ENCODE data around the gene TUBAL3. TPM values are rescaled to one million over a fixed set of nuclear protein-coding genes. Genes with fewer than 3 reads are reported as not detected.

Gene TUBAL3
- total and polyA plus RNA-seq, 4 donors, result 0.06 to 0.12 (median 0.06) TPM; not detected in 1

DNA sequence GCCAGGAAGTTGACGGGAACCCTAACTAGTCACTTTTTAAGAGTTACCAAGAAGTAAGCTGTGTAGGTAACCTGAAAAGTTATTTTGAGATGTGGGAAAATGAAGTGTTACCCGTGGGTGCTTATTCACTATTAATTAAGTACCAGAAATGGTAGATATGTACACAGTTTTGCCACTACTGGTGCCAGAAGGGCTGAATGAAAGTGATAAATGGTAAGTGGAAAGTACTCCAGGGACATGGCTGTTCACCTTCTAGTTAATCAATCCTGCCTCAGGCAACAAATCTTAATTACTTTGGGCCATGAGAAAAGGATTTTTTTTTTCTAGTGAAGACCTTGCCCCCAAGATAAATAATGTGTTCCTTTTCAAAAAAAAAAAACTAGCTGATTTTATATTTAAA is 23.5 kb upstream of the TUBAL3 start:
- TF ChIP-seq, protein P1, sequence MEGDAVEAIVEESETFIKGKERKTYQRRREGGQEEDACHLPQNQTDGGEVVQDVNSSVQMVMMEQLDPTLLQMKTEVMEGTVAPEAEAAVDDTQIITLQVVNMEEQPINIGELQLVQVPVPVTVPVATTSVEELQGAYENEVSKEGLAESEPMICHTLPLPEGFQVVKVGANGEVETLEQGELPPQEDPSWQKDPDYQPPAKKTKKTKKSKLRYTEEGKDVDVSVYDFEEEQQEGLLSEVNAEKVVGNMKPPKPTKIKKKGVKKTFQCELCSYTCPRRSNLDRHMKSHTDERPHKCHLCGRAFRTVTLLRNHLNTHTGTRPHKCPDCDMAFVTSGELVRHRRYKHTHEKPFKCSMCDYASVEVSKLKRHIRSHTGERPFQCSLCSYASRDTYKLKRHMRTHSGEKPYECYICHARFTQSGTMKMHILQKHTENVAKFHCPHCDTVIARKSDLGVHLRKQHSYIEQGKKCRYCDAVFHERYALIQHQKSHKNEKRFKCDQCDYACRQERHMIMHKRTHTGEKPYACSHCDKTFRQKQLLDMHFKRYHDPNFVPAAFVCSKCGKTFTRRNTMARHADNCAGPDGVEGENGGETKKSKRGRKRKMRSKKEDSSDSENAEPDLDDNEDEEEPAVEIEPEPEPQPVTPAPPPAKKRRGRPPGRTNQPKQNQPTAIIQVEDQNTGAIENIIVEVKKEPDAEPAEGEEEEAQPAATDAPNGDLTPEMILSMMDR (IDR thresholded peaks at IDR 0.05; ENCODE audit: control extremely low read depth, extremely low read depth), result no peak
- Histone ChIP-seq H3K9me3 (ENCODE audit: control insufficient read depth in 4 of 4, insufficient read depth in 3 of 4, low read length in 3 of 4) (peaks cover 0 to 3% (median 0%) of the 10 kb centered on the region in 4 donors), H3K9ac (ENCODE audit: insufficient read depth in 1 of 2, low read length in 2 of 2) (no peak overlapping the region), H3K27ac (ENCODE audit: low read depth in 1 of 2, low read length in 1 of 2) (no peak overlapping the region), H3K4me1 (ENCODE audit: control insufficient read depth in 5 of 5, insufficient read depth in 5 of 5, low read length in 5 of 5) (no peaks in the 10 kb centered on the region), H3K36me3 (ENCODE audit: control insufficient read depth in 4 of 4, insufficient read depth in 4 of 4, low read length in 4 of 4) (peaks cover 0 to 2% (median 0%) of the 10 kb centered on the region in 4 donors), H3K4me3 (no peak overlapping the region), H3K27me3 (ENCODE audit: control insufficient read depth in 3 of 3, insufficient read depth in 3 of 3, low read length in 2 of 3) (no peaks in the 10 kb centered on the region)
- 52 to 78% methylated on average over 2 of the region's 2 CpGs for WGBS, 2 donors
- ATAC-seq (ENCODE audit: insufficient read depth, low FRiP score) (no peak), DNase-seq (no peak)

DNA sequence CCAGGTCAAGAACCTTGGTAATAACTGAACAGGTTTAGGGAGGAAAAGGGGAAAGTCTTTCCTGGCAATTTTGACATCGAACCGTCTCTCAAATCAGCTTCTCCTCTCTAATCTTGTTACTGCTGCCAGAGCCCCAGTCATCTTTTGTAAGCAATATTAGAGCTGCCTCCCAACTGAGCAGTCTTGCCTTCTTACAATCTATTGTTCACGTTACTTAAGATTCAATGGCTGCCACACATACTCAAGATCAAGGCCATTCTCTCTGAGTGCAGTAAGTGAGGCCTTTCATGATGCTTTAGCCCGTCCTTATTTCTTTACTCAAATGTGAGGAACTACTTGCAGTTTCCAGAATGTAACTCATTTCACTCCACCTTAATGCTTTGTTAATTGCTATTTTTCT is 20.1 kb upstream of the TUBAL3 start:
- ATAC-seq (ENCODE audit: insufficient read depth, low FRiP score) (no peak), DNase-seq (no peak)
- 56 to 60% methylated on average over 4 of the region's 4 CpGs for WGBS, 2 donors
- Histone ChIP-seq H3K9ac (ENCODE audit: insufficient read depth in 1 of 2, low read length in 2 of 2) (no peak overlapping the region), H3K4me1 (ENCODE audit: control insufficient read depth in 5 of 5, insufficient read depth in 5 of 5, low read length in 5 of 5) (no peaks in the 10 kb centered on the region), H3K4me3 (no peak overlapping the region), H3K36me3 (ENCODE audit: control insufficient read depth in 4 of 4, insufficient read depth in 4 of 4, low read length in 4 of 4) (no peaks in the 10 kb centered on the region), H3K27ac (ENCODE audit: low read depth in 1 of 2, low read length in 1 of 2) (no peak overlapping the region), H3K27me3 (ENCODE audit: control insufficient read depth in 3 of 3, insufficient read depth in 3 of 3, low read length in 2 of 3) (no peaks in the 10 kb centered on the region), H3K9me3 (ENCODE audit: control insufficient read depth in 4 of 4, insufficient read depth in 3 of 4, low read length in 3 of 4) (no peaks in the 10 kb centered on the region)
- TF ChIP-seq, protein P1 (IDR thresholded peaks at IDR 0.05; ENCODE audit: control extremely low read depth, extremely low read depth), result no peak

DNA sequence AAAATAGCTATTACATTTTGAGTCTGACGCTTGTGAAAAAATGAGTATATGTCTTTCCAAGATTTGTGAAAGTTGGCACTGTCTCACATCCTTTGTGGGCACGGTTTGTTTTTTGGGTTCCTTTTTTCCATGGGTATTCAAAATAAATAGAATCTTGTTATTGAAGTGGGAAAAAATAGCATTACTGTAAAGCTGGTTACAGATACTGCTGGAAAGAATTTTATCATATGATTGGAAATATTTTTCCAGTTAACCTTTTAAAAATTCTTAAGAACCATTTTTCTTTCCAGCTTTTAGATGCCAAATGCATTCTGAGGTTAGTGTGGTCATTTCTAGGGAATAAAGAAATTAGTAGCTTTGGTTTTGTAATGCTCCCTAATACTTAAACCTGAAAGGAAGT is 19.1 kb upstream of the TUBAL3 start:
- no peak for DNase-seq
- Histone ChIP-seq H3K36me3 (ENCODE audit: control insufficient read depth in 4 of 4, insufficient read depth in 4 of 4, low read length in 4 of 4) (no peaks in the 10 kb centered on the region), H3K27me3 (ENCODE audit: control insufficient read depth in 3 of 3, insufficient read depth in 3 of 3, low read length in 2 of 3) (no peaks in the 10 kb centered on the region), H3K4me1 (ENCODE audit: control insufficient read depth in 5 of 5, insufficient read depth in 5 of 5, low read length in 5 of 5) (no peaks in the 10 kb centered on the region), H3K9ac (ENCODE audit: insufficient read depth in 1 of 2, low read length in 2 of 2) (no peak overlapping the region), H3K4me3 (no peak overlapping the region), H3K9me3 (ENCODE audit: control insufficient read depth in 4 of 4, insufficient read depth in 3 of 4, low read length in 3 of 4) (peaks cover 0 to 7% (median 0%) of the 10 kb centered on the region in 4 donors), H3K27ac (ENCODE audit: low read depth in 1 of 2, low read length in 1 of 2) (no peak overlapping the region)
- TF ChIP-seq, protein P1 (IDR thresholded peaks at IDR 0.05; ENCODE audit: control extremely low read depth, extremely low read depth), result no peak
- WGBS, 2 donors, result 24 to 29% methylated on average over 2 of the region's 2 CpGs
- ATAC-seq (ENCODE audit: insufficient read depth, low FRiP score), result no peak

DNA sequence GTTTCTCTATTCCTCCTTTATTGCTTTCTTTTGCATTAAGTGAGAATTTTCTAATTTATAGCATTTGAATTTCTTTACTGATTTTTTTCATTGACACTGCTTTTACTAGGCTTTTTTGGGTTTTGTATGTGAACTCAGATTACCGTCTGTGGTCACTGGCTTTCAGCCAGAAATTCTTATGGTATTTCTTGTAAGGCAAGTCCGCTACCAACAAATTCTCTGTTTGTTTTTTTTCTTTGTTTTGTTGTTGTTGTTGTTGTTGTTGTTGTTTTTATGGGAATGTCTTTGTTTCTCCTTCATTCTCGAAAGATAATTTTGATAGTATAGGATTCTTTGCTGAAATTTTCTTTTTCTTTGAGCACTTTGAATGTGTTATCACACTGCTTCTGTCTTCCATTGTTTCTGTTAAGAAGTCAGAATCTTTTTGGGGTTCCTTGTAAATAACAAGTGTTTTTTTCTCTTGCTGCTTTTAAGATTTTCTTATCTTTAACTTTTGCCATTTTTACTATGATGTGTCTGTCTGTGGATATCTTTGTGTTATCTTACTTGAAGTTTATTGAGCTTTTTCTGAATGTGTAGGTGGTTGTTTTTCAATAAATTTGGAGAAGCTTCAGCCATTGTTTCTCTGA is 15.0 kb upstream of the TUBAL3 start:
- no peaks in the 10 kb centered on the region for H3K36me3 ChIP-seq (ENCODE audit: control insufficient read depth in 4 of 4, insufficient read depth in 4 of 4, low read length in 4 of 4)
- H3K9me3 ChIP-seq (ENCODE audit: control insufficient read depth in 4 of 4, insufficient read depth in 3 of 4, low read length in 3 of 4), result peaks cover 0 to 7% (median 0%) of the 10 kb centered on the region in 4 donors
- no peaks in the 10 kb centered on the region for H3K4me1 ChIP-seq (ENCODE audit: control insufficient read depth in 5 of 5, insufficient read depth in 5 of 5, low read length in 5 of 5)
- H3K9ac ChIP-seq (ENCODE audit: insufficient read depth in 1 of 2, low read length in 2 of 2), result no peak overlapping the region
- TF ChIP-seq, protein P1 (IDR thresholded peaks at IDR 0.05; ENCODE audit: control extremely low read depth, extremely low read depth), result no peak
- no peaks in the 10 kb centered on the region for H3K27me3 ChIP-seq (ENCODE audit: control insufficient read depth in 3 of 3, insufficient read depth in 3 of 3, low read length in 2 of 3)
- H3K27ac ChIP-seq (ENCODE audit: low read depth in 1 of 2, low read length in 1 of 2), result no peak overlapping the region
- WGBS, 2 donors, result 86 to 90% methylated on average over 3 of the region's 3 CpGs
- no peak for ATAC-seq (ENCODE audit: insufficient read depth, low FRiP score)
- no peak overlapping the region for H3K4me3 ChIP-seq
- no peak for DNase-seq
